HG03103 (cell line): ENCODE data around the gene EPAS1.

Experiments used
- ATAC-seq: cut with Tn5 transposase; IDR thresholded peaks from one replicate; pipeline ENCODE4 v1.9.1; 2021; ENCODE audit warnings: low read depth; ENCODE audit not compliant: unreplicated experiment

The EPAS1 gene

DNA sequence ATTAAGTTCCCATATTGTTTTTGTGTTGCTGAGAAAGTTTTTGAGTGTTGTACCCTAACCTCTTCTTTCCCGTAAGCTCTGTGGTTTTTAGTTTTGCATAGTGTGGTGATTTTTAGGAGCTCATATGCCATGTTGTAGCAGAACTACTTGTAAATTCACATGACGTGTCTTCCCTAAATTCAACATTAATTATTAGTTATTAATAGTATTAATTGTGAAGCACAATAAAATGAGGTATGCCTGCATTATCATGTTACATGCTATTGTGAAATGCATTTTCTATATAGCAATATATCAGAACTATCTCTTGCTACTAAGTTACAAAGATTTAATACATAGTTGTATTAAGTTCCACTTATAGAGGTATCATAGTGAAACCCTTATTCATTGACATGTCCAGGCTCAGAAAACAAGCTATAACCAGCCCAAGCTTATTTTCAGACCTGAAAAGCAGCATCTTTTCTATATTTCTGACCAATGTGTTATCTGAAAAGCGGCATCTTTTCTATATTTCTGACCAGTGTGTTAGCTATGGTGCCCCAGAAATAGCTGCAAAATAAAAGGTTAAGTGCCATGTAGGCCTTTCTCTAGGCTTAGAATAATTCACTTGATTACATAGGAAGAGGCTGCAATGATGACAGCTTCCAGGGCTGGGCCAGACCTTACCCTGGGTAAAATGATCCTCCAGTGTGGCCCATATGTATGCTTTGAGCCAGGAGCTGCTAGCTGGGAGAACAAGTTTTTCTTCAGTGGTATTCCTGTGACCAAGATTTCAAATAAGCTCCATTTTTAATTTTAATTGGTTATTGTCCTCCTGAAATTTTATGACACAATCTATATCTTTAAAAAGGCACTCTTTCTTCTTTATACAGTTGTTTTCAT lies 21.6 kb downstream of the EPAS1 start:
- ATAC-seq = no peak

- ATAC-seq = no peak
Measured at GRCh38 chr2:46319711-46320110, 22.5 kb downstream of the EPAS1 start.

DNA sequence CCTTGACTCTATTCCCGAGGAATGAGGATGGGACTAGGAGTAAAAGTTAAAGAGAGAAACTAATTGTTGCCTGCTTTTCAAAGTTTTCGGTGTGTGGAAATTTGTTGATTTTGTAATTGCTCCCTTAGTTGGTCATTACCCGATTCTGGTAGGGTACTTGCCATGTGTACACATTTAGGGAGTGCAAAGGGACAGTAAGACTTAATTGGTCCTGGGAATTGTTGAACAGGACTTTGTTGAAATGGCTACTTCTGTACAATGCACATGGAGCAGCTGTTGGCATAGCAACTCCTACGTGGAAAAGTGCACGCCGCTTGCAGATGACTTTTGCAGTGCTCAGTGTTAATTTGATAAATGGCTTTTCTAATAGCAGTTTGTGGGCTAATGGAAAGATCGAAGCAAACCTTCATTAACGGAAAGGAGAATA lies 22.9 kb downstream of the EPAS1 start:
- no peak for ATAC-seq

DNA sequence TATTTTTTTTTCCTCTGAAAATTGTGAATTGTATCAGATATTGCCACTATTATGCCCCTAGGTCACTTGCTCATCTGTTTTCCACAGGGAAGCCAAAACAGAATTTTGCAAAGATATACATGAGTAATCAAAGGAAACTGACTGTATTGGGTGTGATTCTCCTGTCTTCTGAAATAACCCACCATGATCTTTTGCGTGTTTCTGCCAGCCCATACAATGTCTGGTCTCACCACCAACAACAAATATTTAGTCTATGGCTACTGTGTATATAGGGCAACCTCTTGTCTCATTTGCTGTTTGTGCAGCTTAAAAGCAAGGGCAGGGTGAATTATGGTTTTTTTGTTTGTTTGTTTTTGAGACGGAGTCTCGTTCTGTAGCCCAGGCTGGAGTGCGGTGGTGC lies 26.5 kb downstream of the EPAS1 start:
- ATAC-seq = no peak

GRCh38 chr2:46325182-46325928 lies 28.1 kb downstream of the EPAS1 start:
- ATAC-seq = no peak

GRCh38 chr2:46326231-46326980 lies 29.2 kb downstream of the EPAS1 start:
- no peak for ATAC-seq

- ATAC-seq = no peak
Measured at GRCh38 chr2:46327627-46328026, 30.4 kb downstream of the EPAS1 start.

DNA sequence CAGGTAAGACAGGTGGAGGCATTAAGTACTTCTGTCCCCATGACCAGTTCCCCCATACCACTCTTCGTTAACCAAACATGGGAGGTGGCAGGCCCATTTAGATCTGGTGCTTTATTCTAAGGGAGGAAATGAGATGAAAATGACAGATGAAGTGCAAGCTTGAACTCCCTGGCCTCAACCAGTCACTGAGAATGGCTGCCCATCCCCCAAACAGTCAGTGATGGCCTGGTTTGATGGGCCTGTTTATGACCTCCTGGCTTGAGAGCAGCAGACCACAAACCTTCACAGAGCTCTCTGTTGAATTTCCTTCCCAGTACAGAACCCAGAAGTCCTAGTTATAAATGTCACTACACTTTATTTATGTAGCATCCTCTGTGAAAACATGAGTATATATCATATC lies 31.1 kb downstream of the EPAS1 start:
- no peak for ATAC-seq

DNA sequence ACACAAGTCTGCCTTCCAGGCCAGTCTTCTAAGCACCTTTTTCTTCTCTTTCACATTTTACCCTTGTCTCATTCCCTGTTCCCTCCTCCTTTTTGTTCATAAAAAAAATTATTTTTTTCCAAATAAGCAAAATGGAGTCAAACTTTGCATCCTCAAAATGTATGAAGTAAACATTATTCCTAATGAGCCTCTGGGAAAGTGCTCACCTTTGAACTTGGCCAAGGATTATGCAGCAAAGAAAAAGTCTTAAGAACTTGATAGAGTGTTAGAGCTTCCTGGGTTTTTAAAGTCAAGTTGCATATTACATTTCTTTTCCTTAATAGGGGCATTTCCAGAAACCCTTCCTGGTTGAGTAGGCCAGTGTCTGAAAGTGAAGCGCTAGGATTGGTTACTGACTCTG lies 31.6 kb downstream of the EPAS1 start:
- ATAC-seq = no peak

DNA sequence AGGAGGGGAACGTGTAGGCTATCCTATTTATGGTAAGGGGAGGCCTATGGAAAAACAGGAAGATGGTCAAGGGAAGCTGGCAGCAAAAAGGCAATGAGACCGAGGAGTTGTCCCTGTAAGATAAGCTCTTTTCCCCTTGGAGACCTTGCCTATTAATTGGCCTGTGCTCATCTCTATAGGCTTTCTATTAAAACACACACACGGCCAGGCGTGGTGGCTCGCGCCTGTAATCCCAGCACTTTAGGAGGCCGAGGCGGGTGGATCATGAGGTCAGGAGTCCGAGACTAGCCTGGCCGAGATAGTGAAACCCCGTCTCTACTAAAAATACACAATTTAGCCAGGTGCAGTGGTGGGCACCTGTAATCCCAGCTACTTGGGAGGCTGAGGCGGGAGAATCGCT lies 32.1 kb downstream of the EPAS1 start:
- no peak for ATAC-seq

DNA sequence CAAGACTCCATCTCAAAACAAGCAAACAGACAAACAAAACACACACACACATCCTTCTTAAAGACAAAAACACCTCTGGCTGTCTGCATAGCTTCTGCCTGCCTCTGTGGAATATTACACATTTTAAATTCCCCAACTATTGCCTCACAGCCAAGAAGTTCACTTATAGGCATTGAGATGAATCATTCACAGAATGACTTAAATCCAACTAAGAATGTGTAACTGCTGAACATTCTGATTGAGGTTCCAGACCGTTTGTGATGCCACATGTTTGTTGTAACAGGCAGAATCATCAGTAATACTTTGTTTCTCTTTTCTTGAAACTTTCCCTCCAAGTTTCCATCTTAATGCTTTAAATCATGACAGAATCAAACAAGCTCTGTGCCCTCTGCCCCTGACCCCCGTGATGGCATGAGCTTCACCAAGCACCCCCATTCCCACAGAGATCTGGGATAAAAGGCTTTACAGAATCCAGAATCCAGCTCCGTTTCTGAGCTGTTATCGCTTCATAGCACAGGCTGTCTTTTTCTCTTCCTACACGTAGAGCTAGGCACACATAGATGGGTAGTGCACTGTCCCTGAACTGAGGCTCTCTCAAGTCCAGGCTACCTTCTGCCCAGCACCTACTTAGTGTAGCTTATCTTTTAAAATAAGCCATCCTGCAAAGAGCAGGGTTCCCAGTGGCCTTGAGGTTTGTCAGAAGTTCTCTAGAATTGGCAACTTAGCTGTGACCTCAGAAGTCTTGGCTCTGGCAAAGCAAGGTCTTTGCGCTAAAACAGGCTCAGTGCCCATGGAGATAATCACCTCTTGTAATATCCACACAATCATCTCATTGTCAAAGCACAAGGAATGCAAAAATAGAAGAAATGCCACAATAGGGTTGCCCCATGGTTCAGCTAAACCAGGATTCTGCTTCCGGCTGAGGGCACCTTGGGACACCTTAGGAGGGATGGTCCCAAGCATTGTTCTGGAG lies 32.9 kb downstream of the EPAS1 start:
- ATAC-seq = no peak

DNA sequence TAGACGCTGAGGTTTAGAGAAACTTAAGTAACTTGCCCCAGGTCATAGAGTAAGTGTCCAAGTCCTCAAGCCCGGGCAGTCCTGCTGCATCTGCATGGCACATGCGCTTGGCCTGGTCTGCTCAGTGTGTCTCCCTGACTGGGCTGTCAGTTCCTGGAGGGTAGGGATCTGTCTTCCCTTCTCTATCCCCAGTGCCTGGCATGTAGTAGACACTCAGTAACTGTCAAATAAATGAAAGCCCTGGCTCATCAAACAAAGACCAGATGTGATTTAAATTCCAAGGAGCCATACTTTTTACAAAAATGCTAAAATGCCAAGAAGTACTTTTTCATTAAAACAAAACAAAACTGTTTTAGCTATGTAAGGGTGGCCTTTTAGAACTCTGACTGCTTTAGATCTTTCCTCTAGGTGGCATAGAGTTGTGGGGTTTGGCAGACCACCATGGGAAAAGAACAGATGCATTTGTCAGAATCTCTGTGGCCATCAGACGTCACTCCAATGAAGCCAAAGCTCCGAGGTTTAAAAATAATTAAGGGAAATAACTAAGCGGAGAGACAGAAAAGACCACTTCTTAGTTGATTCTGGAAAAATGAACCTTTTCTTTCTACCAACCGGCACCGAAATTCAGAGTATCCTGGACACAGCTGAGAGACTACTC lies 34.0 kb downstream of the EPAS1 start:
- no peak for ATAC-seq

DNA sequence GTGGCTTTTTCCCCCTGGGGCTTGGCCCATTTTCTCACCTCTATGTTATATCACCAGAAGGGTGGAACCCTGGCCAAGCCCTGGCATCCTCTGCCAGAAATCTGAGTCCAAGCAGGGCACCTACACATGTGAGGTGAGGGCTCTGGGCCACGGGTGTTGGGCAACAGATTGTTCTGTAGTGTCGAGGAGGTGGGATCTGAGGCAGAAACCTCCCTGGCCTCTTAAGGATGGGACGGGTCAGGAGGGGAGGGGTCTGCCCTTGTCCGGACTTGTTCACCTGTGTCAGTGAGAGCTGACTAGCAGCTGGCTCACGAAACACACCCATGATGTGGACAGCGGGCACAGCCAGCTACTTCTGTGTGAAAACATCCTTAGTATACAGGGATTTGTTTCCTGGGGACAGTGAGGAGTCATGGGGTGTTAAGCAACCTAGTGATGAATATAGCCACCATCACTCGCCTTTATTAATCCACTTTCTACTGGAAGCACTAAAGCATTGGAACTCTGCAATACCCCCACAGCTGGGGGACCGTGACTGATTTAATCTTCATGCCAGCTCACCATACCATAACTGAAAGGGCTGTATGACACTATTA lies 35.6 kb downstream of the EPAS1 start:
- no peak for ATAC-seq

GRCh38 chr2:46333912-46334311 lies 36.7 kb downstream of the EPAS1 start:
- no peak for ATAC-seq

DNA sequence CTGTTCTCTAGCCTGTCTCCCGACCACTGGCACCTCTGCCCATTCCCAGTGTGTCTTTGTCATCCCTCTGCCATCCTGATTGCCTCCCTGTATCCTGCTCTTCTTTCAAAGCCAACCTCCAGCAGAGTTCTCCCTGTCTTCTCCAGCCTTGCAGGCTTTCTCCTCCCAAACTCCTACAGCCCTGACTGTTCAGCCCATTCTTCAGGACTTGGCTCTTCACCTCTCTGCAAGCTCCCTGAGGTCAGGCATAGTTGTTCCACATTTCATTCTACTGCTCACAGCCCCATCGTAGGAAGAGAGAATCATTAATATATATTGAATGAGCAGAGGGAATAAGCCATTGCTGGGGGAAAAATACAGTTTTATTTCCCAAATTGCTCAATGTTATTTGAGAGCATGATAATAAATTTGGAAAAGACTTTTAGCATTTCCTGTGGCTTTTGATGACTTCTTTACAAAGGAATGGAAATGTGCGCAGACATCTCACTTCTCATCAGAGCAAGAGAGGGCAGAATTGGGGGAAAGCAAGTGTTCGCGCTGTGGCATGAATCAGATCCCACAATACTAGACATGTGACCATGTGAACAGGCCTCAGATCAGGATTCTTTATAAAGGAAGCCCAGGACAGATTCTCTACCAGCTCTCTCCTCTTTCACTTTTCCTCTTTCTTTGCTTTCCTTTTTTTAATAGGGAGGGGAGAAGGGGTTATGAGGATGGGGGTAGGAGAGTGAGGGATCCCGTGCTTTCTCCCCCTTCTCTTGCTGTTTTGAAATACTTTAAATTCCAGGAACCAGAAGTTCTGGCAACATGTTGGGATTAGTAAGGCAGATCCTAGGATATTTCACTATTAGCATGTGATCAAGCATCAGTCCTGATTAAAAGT lies 37.4 kb downstream of the EPAS1 start:
- ATAC-seq = no peak

- no peak for ATAC-seq
Measured at GRCh38 chr2:46335391-46336282, 38.4 kb downstream of the EPAS1 start.

DNA sequence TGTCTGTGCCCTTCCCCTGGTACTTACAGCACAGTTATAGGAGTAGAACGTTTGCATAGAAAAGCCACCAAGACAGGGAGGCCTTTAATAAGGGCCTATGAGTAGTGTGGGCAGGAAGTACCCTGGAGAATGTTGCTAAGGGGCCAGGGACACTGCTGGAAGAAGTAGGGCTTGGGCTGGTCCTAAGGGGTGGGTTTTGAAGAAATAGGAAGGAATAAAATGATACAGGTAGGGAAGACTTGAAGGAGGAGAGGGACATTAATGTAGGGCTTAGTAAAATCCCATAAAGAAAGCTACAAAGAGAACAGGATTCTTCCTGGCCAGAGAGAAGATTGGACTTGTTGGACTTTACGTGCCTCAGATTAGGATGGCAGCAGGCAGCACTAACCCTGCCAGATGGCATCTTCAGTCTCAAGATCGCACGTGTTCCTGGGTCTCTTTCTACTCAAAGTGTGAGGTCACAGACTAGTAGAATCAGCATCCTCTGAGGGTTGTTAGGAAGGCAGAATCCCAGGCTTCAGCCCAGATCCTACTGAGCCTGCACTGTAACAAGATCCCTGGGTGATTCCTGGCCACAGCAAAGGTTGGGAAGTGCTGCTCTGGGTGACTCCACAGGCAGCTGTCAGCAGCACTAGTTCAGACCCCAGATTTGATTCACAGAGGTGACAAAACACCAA lies 39.2 kb downstream of the EPAS1 start:
- no peak for ATAC-seq
